ENCODE measurements around the gene ENOX1.

ENOX1 gene

GRCh38 chr13:43751624-43752023, 35.1 kb downstream of the ENOX1 start:
- no peak for TF ChIP-seq CTCF (IDR thresholded peaks at IDR 0.05; ENCODE audit: low read depth, low read length, missing control alignments)
- no peak overlapping the region for H3K4me3 ChIP-seq (ENCODE audit: low read depth, low read length)
- DNase-seq (ENCODE audit: low read depth): no peak

GRCh38 chr13:43749503-43749902, 37.3 kb downstream of the ENOX1 start:
- no peak overlapping the region for H3K4me3 ChIP-seq (ENCODE audit: low read depth, low read length)
- TF ChIP-seq CTCF (IDR thresholded peaks at IDR 0.05; ENCODE audit: low read depth, low read length, missing control alignments): no peak
- no peak for DNase-seq (ENCODE audit: low read depth)

- DNase-seq (ENCODE audit: low read depth): no peak
These were observed 42.3 kb downstream of the ENOX1 start for GRCh38 chr13:43744261-43745031.

GRCh38 chr13:43742911-43743310, 43.9 kb downstream of the ENOX1 start:
- no peak overlapping the region for H3K4me3 ChIP-seq (ENCODE audit: low read depth, low read length)
- no peak for DNase-seq (ENCODE audit: low read depth)
- TF ChIP-seq CTCF (IDR thresholded peaks at IDR 0.05; ENCODE audit: low read depth, low read length, missing control alignments): no peak

More at GRCh38 chr13:43744261-43745031, 42.3 kb downstream of the ENOX1 start:
- TF ChIP-seq CTCF (IDR thresholded peaks at IDR 0.05; ENCODE audit: low read depth, low read length, missing control alignments): no peak
- H3K4me3 ChIP-seq (ENCODE audit: low read depth, low read length): no peak overlapping the region

- H3K4me3 ChIP-seq (ENCODE audit: low read depth, low read length): no peak overlapping the region
- no peak for TF ChIP-seq CTCF (IDR thresholded peaks at IDR 0.05; ENCODE audit: low read depth, low read length, missing control alignments)
- no peak for DNase-seq (ENCODE audit: low read depth)
These were observed 49.3 kb downstream of the ENOX1 start for GRCh38 chr13:43737392-43737923.

- no peak for TF ChIP-seq CTCF (IDR thresholded peaks at IDR 0.05; ENCODE audit: low read depth, low read length, missing control alignments)
- no peak for DNase-seq (ENCODE audit: low read depth)
- H3K4me3 ChIP-seq (ENCODE audit: low read depth, low read length): no peak overlapping the region
These were observed 54.0 kb downstream of the ENOX1 start for GRCh38 chr13:43732726-43733125.

- DNase-seq (ENCODE audit: low read depth): no peak
- TF ChIP-seq CTCF (IDR thresholded peaks at IDR 0.05; ENCODE audit: low read depth, low read length, missing control alignments): no peak
These were observed 55.5 kb downstream of the ENOX1 start for GRCh38 chr13:43731296-43731695.

More at GRCh38 chr13:43731296-43731695, 55.5 kb downstream of the ENOX1 start:
- no peak overlapping the region for H3K4me3 ChIP-seq (ENCODE audit: low read depth, low read length)

All from GM12864 (cell line).